ENCODE measurements around the gene HGFAC.

HGFAC gene

GRCh38 chr4:3488820-3489219, 47.1 kb downstream of the HGFAC start:
- Histone ChIP-seq H3K36me3 (ENCODE audit: insufficient read depth, low read length) (no peaks in the 10 kb centered on the region), H3K9ac (ENCODE audit: insufficient read length) (no peak overlapping the region), H3K9me3 (ENCODE audit: low read depth, low read length) (no peaks in the 10 kb centered on the region), H3K27ac (no peak overlapping the region), H3K4me3 (no peak overlapping the region)
- TF ChIP-seq POLR2AphosphoS5 (IDR thresholded peaks at IDR 0.05; ENCODE audit: borderline replicate concordance, low read depth, low read length) (no peak), FOXP2 (optimal IDR thresholded peaks at IDR 0.05; ENCODE audit: control extremely low read depth, extremely low read length, insufficient read depth) (no peak), EZH2 (IDR thresholded peaks at IDR 0.05) (no peak)
- no peak for DNase-seq (ENCODE audit: low read depth, low spot score)

DNA sequence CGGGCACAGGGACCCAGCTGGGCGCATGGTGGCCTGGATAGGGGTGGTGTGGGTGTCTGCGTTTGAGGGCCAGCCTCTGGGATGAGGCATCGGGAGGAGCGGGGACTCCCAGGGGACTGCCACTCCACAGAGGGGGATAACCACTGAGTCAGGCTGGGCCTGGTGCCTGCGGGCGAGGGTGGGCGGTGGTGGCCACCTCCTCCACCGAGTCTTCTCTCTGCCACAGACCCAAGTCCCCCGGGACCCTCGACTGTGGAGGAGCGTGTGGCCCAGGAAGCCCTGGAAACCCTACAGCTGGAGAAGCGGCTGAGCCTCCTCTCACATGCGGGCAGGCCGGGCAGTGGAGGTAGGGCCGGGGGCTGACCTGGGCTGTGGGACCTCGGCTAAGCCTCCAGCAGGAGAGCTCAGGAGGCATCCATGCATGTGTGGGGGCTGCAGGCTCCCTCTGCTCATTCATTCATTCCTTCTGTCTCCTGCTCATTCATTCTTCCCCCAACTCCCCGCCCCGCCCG, 47.7 kb downstream of the HGFAC start:
- no peak for DNase-seq (ENCODE audit: low read depth, low spot score)
- H3K9ac ChIP-seq (ENCODE audit: insufficient read length), result no peak overlapping the region
- H3K4me3 ChIP-seq, result no peak overlapping the region
- no peaks in the 10 kb centered on the region for H3K36me3 ChIP-seq (ENCODE audit: insufficient read depth, low read length)
- no peaks in the 10 kb centered on the region for H3K9me3 ChIP-seq (ENCODE audit: low read depth, low read length)
- no peak overlapping the region for H3K27ac ChIP-seq
- TF ChIP-seq FOXP2 (optimal IDR thresholded peaks at IDR 0.05; ENCODE audit: control extremely low read depth, extremely low read length, insufficient read depth) (no peak), POLR2AphosphoS5 (IDR thresholded peaks at IDR 0.05; ENCODE audit: borderline replicate concordance, low read depth, low read length) (no peak), EZH2 (IDR thresholded peaks at IDR 0.05) (no peak)

DNA sequence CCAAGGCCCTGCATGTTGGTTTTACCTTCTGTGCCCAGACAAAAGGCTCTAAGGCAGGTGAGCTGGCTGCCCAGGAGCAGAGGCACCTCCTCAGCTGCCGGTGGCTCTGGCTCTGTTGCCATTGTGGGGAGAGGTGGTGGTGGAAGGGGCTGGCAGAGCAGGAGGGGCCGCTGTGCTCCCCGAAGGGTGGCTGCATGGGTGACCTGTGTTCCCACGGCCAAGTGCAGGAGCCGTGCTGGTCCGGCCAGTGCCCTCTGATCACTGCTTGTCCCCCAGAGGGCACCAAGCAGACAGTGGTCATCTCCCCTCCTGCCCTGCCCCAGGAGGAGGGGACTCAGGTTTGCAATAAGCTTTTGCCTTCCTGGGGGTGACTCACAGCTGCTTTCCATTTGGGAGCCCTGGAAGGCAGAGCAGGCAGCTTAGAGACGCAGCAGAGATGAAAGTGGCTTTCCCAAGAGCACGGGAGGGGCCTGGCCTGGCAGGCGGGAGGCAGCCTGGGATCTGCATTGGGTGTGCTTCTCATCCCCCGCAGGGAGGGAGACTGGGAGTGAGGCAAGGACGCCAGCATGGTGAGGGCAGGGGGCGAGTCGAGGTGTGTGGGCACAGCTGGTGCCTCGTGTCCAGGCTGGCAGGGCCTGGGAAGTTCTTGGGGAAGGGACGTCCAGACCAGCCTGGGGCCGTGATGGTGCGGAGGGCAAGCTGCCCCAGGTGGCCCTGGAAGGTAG, 50.1 kb downstream of the HGFAC start:
- H3K9me3 ChIP-seq (ENCODE audit: low read depth, low read length), result no peaks in the 10 kb centered on the region
- H3K4me3 ChIP-seq, result no peak overlapping the region
- H3K36me3 ChIP-seq (ENCODE audit: insufficient read depth, low read length), result no peaks in the 10 kb centered on the region
- no peak overlapping the region for H3K9ac ChIP-seq (ENCODE audit: insufficient read length)
- no peak overlapping the region for H3K27ac ChIP-seq
- no peak for TF ChIP-seq POLR2AphosphoS5 (IDR thresholded peaks at IDR 0.05; ENCODE audit: borderline replicate concordance, low read depth, low read length)
- TF ChIP-seq FOXP2 (optimal IDR thresholded peaks at IDR 0.05; ENCODE audit: control extremely low read depth, extremely low read length, insufficient read depth), result no peak
- no peak for TF ChIP-seq EZH2 (IDR thresholded peaks at IDR 0.05)
- no peak for DNase-seq (ENCODE audit: low read depth, low spot score)

DNA sequence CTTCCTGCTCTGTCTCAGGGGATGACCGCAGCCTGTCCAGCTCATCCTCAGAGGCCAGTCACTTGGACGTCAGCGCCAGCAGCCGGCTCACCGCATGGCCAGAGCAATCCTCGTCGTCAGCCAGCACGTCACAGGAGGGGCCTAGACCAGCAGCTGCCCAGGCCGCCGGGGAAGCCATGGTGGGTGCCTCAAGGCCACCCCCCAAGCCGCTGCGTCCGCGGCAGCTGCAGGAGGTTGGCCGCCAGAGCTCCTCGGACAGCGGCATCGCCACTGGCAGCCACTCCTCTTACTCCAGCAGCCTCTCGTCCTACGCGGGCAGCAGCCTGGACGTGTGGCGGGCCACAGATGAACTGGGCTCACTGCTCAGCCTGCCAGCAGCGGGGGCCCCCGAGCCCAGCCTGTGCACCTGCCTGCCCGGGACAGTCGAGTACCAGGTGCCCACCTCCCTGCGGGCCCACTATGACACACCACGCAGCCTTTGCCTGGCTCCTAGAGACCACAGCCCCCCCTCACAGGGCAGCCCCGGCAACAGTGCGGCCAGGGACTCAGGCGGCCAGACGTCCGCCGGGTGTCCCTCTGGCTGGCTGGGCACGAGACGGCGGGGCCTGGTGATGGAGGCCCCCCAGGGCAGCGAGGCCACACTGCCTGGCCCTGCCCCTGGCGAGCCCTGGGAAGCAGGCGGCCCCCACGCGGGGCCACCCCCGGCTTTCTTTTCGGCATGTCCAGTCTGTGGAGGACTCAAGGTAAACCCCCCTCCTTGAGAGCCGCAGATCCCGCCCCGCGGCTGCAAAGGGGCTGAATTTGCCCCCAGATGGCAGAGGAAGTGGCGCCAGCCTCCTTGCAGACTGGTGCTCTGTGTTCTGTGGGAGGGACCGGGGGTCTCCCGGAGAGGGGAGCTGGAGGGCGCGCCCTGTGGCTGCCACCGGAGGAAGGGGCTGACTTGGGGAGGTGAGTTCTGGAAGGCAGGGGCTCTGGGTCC, 51.3 kb downstream of the HGFAC start:
- DNase-seq (ENCODE audit: low read depth, low spot score), result no peak
- Histone ChIP-seq H3K9ac (ENCODE audit: insufficient read length) (no peak overlapping the region), H3K4me3 (no peak overlapping the region), H3K27ac (no peak overlapping the region), H3K36me3 (ENCODE audit: insufficient read depth, low read length) (no peaks in the 10 kb centered on the region), H3K9me3 (ENCODE audit: low read depth, low read length) (no peaks in the 10 kb centered on the region)
- TF ChIP-seq POLR2AphosphoS5 (IDR thresholded peaks at IDR 0.05; ENCODE audit: borderline replicate concordance, low read depth, low read length) (no peak), FOXP2 (optimal IDR thresholded peaks at IDR 0.05; ENCODE audit: control extremely low read depth, extremely low read length, insufficient read depth) (no peak), EZH2 (IDR thresholded peaks at IDR 0.05) (no peak)

- no peak for DNase-seq (ENCODE audit: low read depth, low spot score)
- Histone ChIP-seq H3K27ac (no peak overlapping the region), H3K36me3 (ENCODE audit: insufficient read depth, low read length) (no peaks in the 10 kb centered on the region), H3K4me3 (no peak overlapping the region), H3K9ac (ENCODE audit: insufficient read length) (no peak overlapping the region), H3K9me3 (ENCODE audit: low read depth, low read length) (no peaks in the 10 kb centered on the region)
- TF ChIP-seq EZH2 (IDR thresholded peaks at IDR 0.05) (no peak), POLR2AphosphoS5 (IDR thresholded peaks at IDR 0.05; ENCODE audit: borderline replicate concordance, low read depth, low read length) (no peak), FOXP2 (optimal IDR thresholded peaks at IDR 0.05; ENCODE audit: control extremely low read depth, extremely low read length, insufficient read depth) (no peak)
These were observed 52.1 kb downstream of the HGFAC start for GRCh38 chr4:3493720-3494461.

DNA sequence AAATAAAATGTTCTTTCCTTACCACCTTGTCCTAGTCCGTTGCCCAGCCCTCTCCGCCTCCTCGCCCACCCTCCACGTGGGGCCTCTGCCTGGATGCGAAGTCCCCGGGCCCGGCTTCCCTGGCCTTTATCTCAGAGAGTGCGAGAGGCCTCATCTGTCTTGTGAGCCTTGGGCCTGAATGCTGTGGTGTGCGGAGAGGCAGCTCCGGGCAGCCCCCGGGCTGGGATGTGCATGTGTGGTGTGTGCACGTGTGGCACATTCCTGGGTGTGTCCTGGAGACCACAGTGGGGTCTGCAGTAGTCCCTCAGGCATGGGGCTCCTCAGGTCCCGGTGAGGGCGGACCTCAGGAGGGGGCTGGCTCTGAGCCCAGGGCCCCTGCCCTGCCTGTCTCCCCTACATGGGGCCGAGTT, 52.7 kb downstream of the HGFAC start:
- no peak overlapping the region for H3K4me3 ChIP-seq
- H3K36me3 ChIP-seq (ENCODE audit: insufficient read depth, low read length), result no peaks in the 10 kb centered on the region
- no peaks in the 10 kb centered on the region for H3K9me3 ChIP-seq (ENCODE audit: low read depth, low read length)
- no peak for DNase-seq (ENCODE audit: low read depth, low spot score)
- no peak for TF ChIP-seq POLR2AphosphoS5 (IDR thresholded peaks at IDR 0.05; ENCODE audit: borderline replicate concordance, low read depth, low read length)
- no peak for TF ChIP-seq EZH2 (IDR thresholded peaks at IDR 0.05)
- no peak for TF ChIP-seq FOXP2 (optimal IDR thresholded peaks at IDR 0.05; ENCODE audit: control extremely low read depth, extremely low read length, insufficient read depth)
- no peak overlapping the region for H3K27ac ChIP-seq
- no peak overlapping the region for H3K9ac ChIP-seq (ENCODE audit: insufficient read length)

DNA sequence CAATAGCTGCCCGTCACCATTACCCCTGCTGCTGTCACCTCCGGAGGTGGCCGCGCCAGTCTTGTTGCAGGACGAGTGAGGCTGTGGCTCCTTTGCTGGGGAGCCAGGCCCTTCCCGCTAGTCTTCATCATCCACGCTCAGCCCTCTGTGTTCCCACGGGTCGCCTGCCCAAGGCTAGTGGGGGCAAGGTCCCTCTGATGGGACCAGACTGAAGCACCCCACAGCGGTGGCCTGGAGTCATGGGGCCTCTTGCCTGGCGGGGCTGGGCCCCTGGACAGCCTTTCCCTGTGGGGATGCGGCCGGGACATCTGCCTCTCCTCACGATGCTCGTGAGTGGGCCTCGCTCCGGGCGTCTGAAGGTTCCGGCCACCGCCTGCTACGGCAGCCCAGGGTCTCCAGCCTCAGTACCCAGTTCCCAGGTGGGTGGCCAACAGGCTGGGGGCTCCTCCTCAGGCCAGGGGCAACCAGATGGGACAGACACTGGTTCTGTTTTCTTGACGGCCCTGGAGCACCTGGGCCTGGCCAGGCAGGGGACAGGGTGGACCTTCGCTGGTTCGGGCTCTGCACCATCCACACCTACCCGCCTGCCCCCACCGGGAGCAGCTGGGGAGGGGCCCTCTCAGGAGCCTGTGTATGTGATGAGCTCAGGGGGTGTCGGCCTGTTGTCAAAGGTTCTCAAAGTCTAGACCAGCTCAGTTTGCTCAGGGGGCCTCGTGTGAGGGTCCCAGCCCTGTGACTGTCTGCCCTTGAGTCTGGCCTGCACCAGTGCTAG, 53.6 kb downstream of the HGFAC start:
- Histone ChIP-seq H3K27ac (no peak overlapping the region), H3K36me3 (ENCODE audit: insufficient read depth, low read length) (no peaks in the 10 kb centered on the region), H3K4me3 (no peak overlapping the region), H3K9me3 (ENCODE audit: low read depth, low read length) (no peaks in the 10 kb centered on the region), H3K9ac (ENCODE audit: insufficient read length) (no peak overlapping the region)
- no peak for DNase-seq (ENCODE audit: low read depth, low spot score)
- TF ChIP-seq POLR2AphosphoS5 (IDR thresholded peaks at IDR 0.05; ENCODE audit: borderline replicate concordance, low read depth, low read length) (no peak), FOXP2 (optimal IDR thresholded peaks at IDR 0.05; ENCODE audit: control extremely low read depth, extremely low read length, insufficient read depth) (no peak)

Measured in SK-N-MC (cell line).